Skeletal muscle satellite cell (primary cell): ENCODE measurements around the gene ETFB.

Experiments
- H3K27me3 ChIP-seq: 2 replicates; pipeline ENCODE4 v1.7.0; 2013; ENCODE audit warnings: low read length; ENCODE audit not compliant: control insufficient read depth, insufficient read depth
- H3K36me3 ChIP-seq: 2 replicates; pipeline ENCODE4 v1.7.0; 2013; ENCODE audit warnings: mild to moderate bottlenecking, control low read depth, low read length; ENCODE audit not compliant: insufficient read depth
- H3K4me1 ChIP-seq: 2 replicates; pipeline ENCODE4 v1.7.0; 2013; ENCODE audit warnings: low read length; ENCODE audit not compliant: control insufficient read depth, insufficient read depth
- H3K4me2 ChIP-seq: 2 replicates; pipeline ENCODE4 v1.7.0; 2013; ENCODE audit warnings: mild to moderate bottlenecking, low read length
- H3K4me3 ChIP-seq: 2 replicates; pipeline ENCODE4 v1.7.0; 2013; ENCODE audit warnings: low read length
- H3K9ac ChIP-seq: 2 replicates; pipeline ENCODE4 v1.7.0; 2013; ENCODE audit warnings: mild to moderate bottlenecking, low read depth, low read length, moderate library complexity
- H3K9me3 ChIP-seq: replicated peaks from 2 replicates; pipeline ENCODE4 v1.7.0; 2013; ENCODE audit warnings: mild to moderate bottlenecking, control low read depth, low read length

ETFB gene

GRCh38 chr19:51341976-51342580, 24.1 kb downstream of the ETFB start, which contains the start of gene VSIG10L:
Gene VSIG10L, minus strand, starts transcription at chr19:51342139. Its CDS starts 15 bp downstream, at chr19:51342124.
- Histone ChIP-seq H3K27me3 (no peaks in the 10 kb centered on the region), H3K4me1 (peaks cover 16% of the 10 kb centered on the region), H3K9ac (no peak within 1 kb of the TSS), H3K36me3 (peaks cover 20% of the 10 kb centered on the region), H3K4me2 (no peak within 1 kb of the TSS), H3K9me3 (no peaks in the 10 kb centered on the region), H3K4me3 (no peak within 1 kb of the TSS)

- Histone ChIP-seq H3K9me3 (no peaks in the 10 kb centered on the region), H3K36me3 (peaks cover 12% of the 10 kb centered on the region), H3K4me1 (peaks cover 16% of the 10 kb centered on the region), H3K4me2 (no peak overlapping the region), H3K9ac (no peak overlapping the region), H3K27me3 (no peaks in the 10 kb centered on the region), H3K4me3 (no peak overlapping the region)
These were observed 25.1 kb downstream of the ETFB start for GRCh38 chr19:51341066-51341465.

GRCh38 chr19:51339687-51340656, 26.2 kb downstream of the ETFB start:
- Histone ChIP-seq H3K9ac (peak overlapping the region; percentile 73), H3K27me3 (no peaks in the 10 kb centered on the region), H3K4me3 (peak overlapping the region; percentile 86), H3K9me3 (no peaks in the 10 kb centered on the region), H3K4me2 (peak overlapping the region; percentile 93), H3K4me1 (peaks cover 16% of the 10 kb centered on the region), H3K36me3 (peaks cover 5% of the 10 kb centered on the region)

- H3K4me2 ChIP-seq, result peak overlapping the region; percentile 93
- peak overlapping the region; percentile 65 for H3K9ac ChIP-seq
- no peaks in the 10 kb centered on the region for H3K9me3 ChIP-seq
- H3K4me1 ChIP-seq, result peaks cover 16% of the 10 kb centered on the region
- H3K27me3 ChIP-seq, result no peaks in the 10 kb centered on the region
- H3K36me3 ChIP-seq, result no peaks in the 10 kb centered on the region
- peak overlapping the region; percentile 81 for H3K4me3 ChIP-seq
These were observed 26.9 kb downstream of the ETFB start for GRCh38 chr19:51339313-51339686.

- no peaks in the 10 kb centered on the region for H3K36me3 ChIP-seq
- peak overlapping the region; percentile 93 for H3K4me2 ChIP-seq
- H3K9me3 ChIP-seq, result no peaks in the 10 kb centered on the region
- H3K27me3 ChIP-seq, result no peaks in the 10 kb centered on the region
- H3K4me3 ChIP-seq, result peak overlapping the region; percentile 81
- H3K4me1 ChIP-seq, result peaks cover 16% of the 10 kb centered on the region
- peak overlapping the region; percentile 65 for H3K9ac ChIP-seq
These were observed 27.4 kb downstream of the ETFB start for GRCh38 chr19:51338563-51339312.

GRCh38 chr19:51337861-51338562, 28.2 kb downstream of the ETFB start:
- no peaks in the 10 kb centered on the region for H3K27me3 ChIP-seq
- H3K4me1 ChIP-seq, result peaks cover 16% of the 10 kb centered on the region
- H3K36me3 ChIP-seq, result no peaks in the 10 kb centered on the region
- no peak overlapping the region for H3K4me2 ChIP-seq
- peak overlapping the region; percentile 65 for H3K9ac ChIP-seq
- H3K9me3 ChIP-seq, result no peaks in the 10 kb centered on the region
- H3K4me3 ChIP-seq, result no peak overlapping the region

- H3K4me3 ChIP-seq, result no peak overlapping the region
- no peak overlapping the region for H3K9ac ChIP-seq
- H3K4me1 ChIP-seq, result peaks cover 16% of the 10 kb centered on the region
- no peaks in the 10 kb centered on the region for H3K36me3 ChIP-seq
- H3K27me3 ChIP-seq, result no peaks in the 10 kb centered on the region
- H3K9me3 ChIP-seq, result no peaks in the 10 kb centered on the region
- no peak overlapping the region for H3K4me2 ChIP-seq
These were observed 28.9 kb downstream of the ETFB start for GRCh38 chr19:51337141-51337860.

GRCh38 chr19:51333836-51334460, 32.2 kb downstream of the ETFB start:
- H3K4me1 ChIP-seq, result peaks cover 3% of the 10 kb centered on the region
- H3K9ac ChIP-seq, result no peak overlapping the region
- no peaks in the 10 kb centered on the region for H3K9me3 ChIP-seq
- no peak overlapping the region for H3K4me2 ChIP-seq
- no peaks in the 10 kb centered on the region for H3K36me3 ChIP-seq
- H3K4me3 ChIP-seq, result no peak overlapping the region
- no peaks in the 10 kb centered on the region for H3K27me3 ChIP-seq

- H3K9ac ChIP-seq, result no peak overlapping the region
- no peak overlapping the region for H3K4me3 ChIP-seq
- peaks cover 4% of the 10 kb centered on the region for H3K27me3 ChIP-seq
- no peak overlapping the region for H3K4me2 ChIP-seq
- H3K4me1 ChIP-seq, result no peaks in the 10 kb centered on the region
- H3K9me3 ChIP-seq, result no peaks in the 10 kb centered on the region
- H3K36me3 ChIP-seq, result no peaks in the 10 kb centered on the region
These were observed 34.5 kb downstream of the ETFB start for GRCh38 chr19:51331716-51332115.

GRCh38 chr19:51331193-51331592, 35.0 kb downstream of the ETFB start:
- H3K36me3 ChIP-seq, result no peaks in the 10 kb centered on the region
- no peaks in the 10 kb centered on the region for H3K9me3 ChIP-seq
- no peak overlapping the region for H3K4me2 ChIP-seq
- H3K4me1 ChIP-seq, result no peaks in the 10 kb centered on the region
- no peak overlapping the region for H3K9ac ChIP-seq
- H3K27me3 ChIP-seq, result peaks cover 6% of the 10 kb centered on the region
- no peak overlapping the region for H3K4me3 ChIP-seq
